Fibroblast of villous mesenchyme (primary cell): ENCODE data around the gene UXT. TPM values are rescaled to one million over a fixed set of nuclear protein-coding genes. Genes with fewer than 3 reads are reported as not detected.

ENCODE experiments used
- DNase-seq: peaks from one replicate; pipeline ENCODE4 v3.0.0-alpha.2; 2010; ENCODE audit warnings: low read depth
- H3K4me3 ChIP-seq: 2 replicates; pipeline ENCODE4 v1.5.1; 2011; ENCODE audit warnings: low read depth, mild to moderate bottlenecking, low read length
- CTCF ChIP-seq: IDR thresholded peaks from 2 replicates; pipeline ENCODE4 v1.5.1; 2012; ENCODE audit warnings: low read depth, mild to moderate bottlenecking, low read length; ENCODE audit not compliant: insufficient read depth
- total RNA-seq: library from RNA; depleted of rRNA; stranded (reverse); fragments of >200 nt; gene quantifications from 2 replicates; pipeline ENCODE4 v1.2.3, GENCODE V29; 2012

Gene UXT
- total RNA-seq, 1 donor = 91.5 TPM

GRCh38 chrX:47629419-47630200 is 29.4 kb downstream of the UXT start, which contains the start of gene CFP:
Gene CFP (minus strand): TSS chrX:47629930. CDS start chrX:47629844, 86 bp downstream.
- DNase-seq = no peak
- no peak for TF ChIP-seq CTCF
- H3K4me3 ChIP-seq = no peak within 1 kb of the TSS

- peak; percentile 15 for TF ChIP-seq CTCF
- DNase-seq = no peak
- H3K4me3 ChIP-seq = no peak overlapping the region
Measured at GRCh38 chrX:47628982-47629381, 30.0 kb downstream of the UXT start.

- TF ChIP-seq CTCF = no peak
- no peak for DNase-seq
Measured at GRCh38 chrX:47625365-47625764, 33.6 kb downstream of the UXT start.

GRCh38 chrX:47623540-47624027 is 35.4 kb downstream of the UXT start:
- TF ChIP-seq CTCF = no peak
- H3K4me3 ChIP-seq = peak overlapping the region; percentile 50
- peak; percentile 82 for DNase-seq

More at GRCh38 chrX:47625365-47625764, 33.6 kb downstream of the UXT start:
- no peak overlapping the region for H3K4me3 ChIP-seq

- DNase-seq = no peak
- no peak for TF ChIP-seq CTCF
Measured at GRCh38 chrX:47621851-47622250, 37.1 kb downstream of the UXT start.

GRCh38 chrX:47620303-47620685 is 38.7 kb downstream of the UXT start:
- TF ChIP-seq CTCF = no peak
- no peak for DNase-seq
- H3K4me3 ChIP-seq = no peak overlapping the region

More at GRCh38 chrX:47621851-47622250, 37.1 kb downstream of the UXT start:
- H3K4me3 ChIP-seq = no peak overlapping the region
